Glutamatergic neuron (in vitro differentiated cells): ENCODE measurements around the gene MCM5. TPM values are rescaled to one million over a fixed set of nuclear protein-coding genes. Genes with fewer than 3 reads are reported as not detected.

Source experiments
- DNase-seq: peaks from one replicate; pipeline ENCODE4 v3.0.0; 2022
- H3K27ac Mint-ChIP-seq: one replicate; pipeline ENCODE4 v1.8.0; 2020; ENCODE audit warnings: mild to moderate bottlenecking, mixed read lengths, inconsistent platforms; ENCODE audit not compliant: unreplicated experiment
- H3K27me3 Mint-ChIP-seq: one replicate; pipeline ENCODE4 v1.8.0; 2020; ENCODE audit warnings: mild to moderate bottlenecking, moderate library complexity, mixed read lengths, inconsistent platforms; ENCODE audit not compliant: unreplicated experiment
- H3K36me3 Mint-ChIP-seq: one replicate; pipeline ENCODE4 v1.8.0; 2020; ENCODE audit warnings: mild to moderate bottlenecking, mixed read lengths, inconsistent platforms; ENCODE audit not compliant: unreplicated experiment
- H3K4me1 Mint-ChIP-seq: one replicate; pipeline ENCODE4 v1.8.0; 2020; ENCODE audit warnings: mild to moderate bottlenecking, low read depth, mixed read lengths, inconsistent platforms; ENCODE audit not compliant: unreplicated experiment
- H3K4me3 Mint-ChIP-seq: one replicate; pipeline ENCODE4 v1.8.0; 2020; ENCODE audit warnings: mild to moderate bottlenecking, mixed read lengths, inconsistent platforms; ENCODE audit not compliant: unreplicated experiment
- H3K9me3 Mint-ChIP-seq: one replicate; pipeline ENCODE4 v1.8.0; 2020; ENCODE audit warnings: mild to moderate bottlenecking, moderate library complexity, mixed read lengths, inconsistent platforms; ENCODE audit not compliant: unreplicated experiment
- CTCF ChIP-seq: fragments of 200-600 bp; sonication (generic); IDR thresholded peaks from one replicate; pipeline ENCODE4 v1.5.0; 2021; ENCODE audit not compliant: partially characterized antibody, unreplicated experiment
- long read RNA-seq: library from polyadenylated mRNA; unstranded; transcript quantifications from one replicate; pipeline ENCODE4 v2.0.0, GENCODE V29; 2020; ENCODE audit not compliant: unreplicated experiment
- total RNA-seq: library from RNA; stranded (reverse); fragmentation: NEBNext Ultra II Directional; extraction: Animal tissue kit (Norgen Biotek cat#: 25700); gene quantifications from one replicate; pipeline ENCODE4 v1.2.1, GENCODE V29; 2021; ENCODE audit not compliant: unreplicated experiment

Gene MCM5
- 28.3 TPM for total RNA-seq
- long read RNA-seq, transcript MCM5-201 (17 exons, 3,534 nt) = major isoform, 14 of 18 reads
- long read RNA-seq, partial matches to known transcripts = 3 of 18 reads
- long read RNA-seq, other reads (novel, unspliced or antisense) = 1 of 18 reads

GRCh38 chr22:35399678-35400500 lies at the start of gene MCM5:
Gene MCM5, plus strand, starts transcription at chr22:35400140. Its CDS starts 299 bp downstream, at chr22:35400439.
- Mint-ChIP-seq H3K36me3 (no peaks in the 10 kb centered on the region), H3K27me3 (peaks cover 4% of the 10 kb centered on the region), H3K4me3 (peak within 1 kb of the TSS; percentile 98), H3K9me3 (peaks cover 1% of the 10 kb centered on the region), H3K27ac (no peak within 1 kb of the TSS), H3K4me1 (no peaks in the 10 kb centered on the region)
- peak; percentile 96 for DNase-seq
- no peak for TF ChIP-seq CTCF

GRCh38 chr22:35350539-35351503 lies 49.1 kb upstream of the MCM5 start:
- DNase-seq = peak; percentile 92
- TF ChIP-seq CTCF = peak; percentile 76
- Mint-ChIP-seq H3K27ac (peak overlapping the region; percentile 38), H3K27me3 (peaks cover 6% of the 10 kb centered on the region), H3K9me3 (peaks cover 4% of the 10 kb centered on the region), H3K4me3 (peak overlapping the region; percentile 89), H3K4me1 (peaks cover 11% of the 10 kb centered on the region), H3K36me3 (no peaks in the 10 kb centered on the region)

GRCh38 chr22:35352214-35353111 lies 47.5 kb upstream of the MCM5 start:
- peak; percentile 70 for DNase-seq
- Mint-ChIP-seq H3K27ac (no peak overlapping the region), H3K9me3 (peaks cover 4% of the 10 kb centered on the region), H3K4me3 (no peak overlapping the region), H3K4me1 (peaks cover 15% of the 10 kb centered on the region), H3K36me3 (no peaks in the 10 kb centered on the region), H3K27me3 (peaks cover 6% of the 10 kb centered on the region)
- TF ChIP-seq CTCF = no peak

GRCh38 chr22:35353318-35353717 lies 46.6 kb upstream of the MCM5 start:
- Mint-ChIP-seq H3K27ac (no peak overlapping the region), H3K9me3 (peaks cover 4% of the 10 kb centered on the region), H3K4me1 (peaks cover 15% of the 10 kb centered on the region), H3K4me3 (no peak overlapping the region), H3K36me3 (no peaks in the 10 kb centered on the region), H3K27me3 (peaks cover 6% of the 10 kb centered on the region)
- no peak for TF ChIP-seq CTCF
- no peak for DNase-seq
